ENCODE measurements around the gene SLC39A8.
A peak's percentile ranks its signal among the peaks of the same experiment; 100 is the strongest.
"Not testable (repeated sequence)": the region's sequence is repeated elsewhere in the genome, so short reads cannot be mapped to it uniquely, and the experiment has no call there.

SLC39A8 gene

GRCh38 chr4:102311912-102312311 is 33.4 kb downstream of the SLC39A8 start:
- in situ Hi-C loops (cut with HindIII; ENCODE audit: low pct_ligation_motif_present, low pct_unique_long_range_greater_than_20kb, low sequenced_read_pairs), result no loop called here

GRCh38 chr4:102311407-102311806 is 33.9 kb downstream of the SLC39A8 start:
- in situ Hi-C loops (cut with HindIII; ENCODE audit: low pct_ligation_motif_present, low pct_unique_long_range_greater_than_20kb, low sequenced_read_pairs), result no loop called here
- no peak for DNase-seq

More at GRCh38 chr4:102311912-102312311, 33.4 kb downstream of the SLC39A8 start:
- no peak for DNase-seq

GRCh38 chr4:102308032-102308799 is 37.1 kb downstream of the SLC39A8 start:
- in situ Hi-C loops (cut with HindIII; ENCODE audit: low pct_ligation_motif_present, low pct_unique_long_range_greater_than_20kb, low sequenced_read_pairs), result no loop called here
- no peak for DNase-seq

- in situ Hi-C loops (cut with HindIII; ENCODE audit: low pct_ligation_motif_present, low pct_unique_long_range_greater_than_20kb, low sequenced_read_pairs), result no loop called here
- DNase-seq, result no peak
These were observed 39.6 kb downstream of the SLC39A8 start for GRCh38 chr4:102305666-102306065.

GRCh38 chr4:102302762-102303161 is 42.5 kb downstream of the SLC39A8 start:
- DNase-seq, result no peak
- in situ Hi-C loops (cut with HindIII; ENCODE audit: low pct_ligation_motif_present, low pct_unique_long_range_greater_than_20kb, low sequenced_read_pairs), result no loop called here

- DNase-seq, result no peak
- in situ Hi-C loops (cut with HindIII; ENCODE audit: low pct_ligation_motif_present, low pct_unique_long_range_greater_than_20kb, low sequenced_read_pairs), result no loop called here
These were observed 44.1 kb downstream of the SLC39A8 start for GRCh38 chr4:102301167-102301566.

- DNase-seq, result peak; percentile 51
These were observed 45.8 kb downstream of the SLC39A8 start for GRCh38 chr4:102299354-102300107.

GRCh38 chr4:102298716-102299115 is 46.6 kb downstream of the SLC39A8 start:
- no peak for DNase-seq
- in situ Hi-C loops (cut with HindIII; ENCODE audit: low pct_ligation_motif_present, low pct_unique_long_range_greater_than_20kb, low sequenced_read_pairs), result no loop called here

More at GRCh38 chr4:102299354-102300107, 45.8 kb downstream of the SLC39A8 start:
- in situ Hi-C loops (cut with HindIII; ENCODE audit: low pct_ligation_motif_present, low pct_unique_long_range_greater_than_20kb, low sequenced_read_pairs), result no loop called here

- DNase-seq, result no peak
- in situ Hi-C loops (cut with HindIII; ENCODE audit: low pct_ligation_motif_present, low pct_unique_long_range_greater_than_20kb, low sequenced_read_pairs), result no loop called here
These were observed 50.0 kb downstream of the SLC39A8 start for GRCh38 chr4:102295153-102295862.

- in situ Hi-C loops (cut with HindIII; ENCODE audit: low pct_ligation_motif_present, low pct_unique_long_range_greater_than_20kb, low sequenced_read_pairs), result no loop called here
- no peak for DNase-seq
These were observed 56.8 kb downstream of the SLC39A8 start for GRCh38 chr4:102288497-102288896.

- in situ Hi-C loops (cut with HindIII; ENCODE audit: low pct_ligation_motif_present, low pct_unique_long_range_greater_than_20kb, low sequenced_read_pairs), result no loop called here
- DNase-seq, result no peak
These were observed 59.5 kb downstream of the SLC39A8 start for GRCh38 chr4:102285831-102286230.

GRCh38 chr4:102281171-102281839 is 64.0 kb downstream of the SLC39A8 start:
- in situ Hi-C loops (cut with HindIII; ENCODE audit: low pct_ligation_motif_present, low pct_unique_long_range_greater_than_20kb, low sequenced_read_pairs), result no loop called here
- DNase-seq, result no peak

GRCh38 chr4:102273317-102273716 is 72.0 kb downstream of the SLC39A8 start:
- DNase-seq; in situ Hi-C loops (cut with HindIII; ENCODE audit: low pct_ligation_motif_present, low pct_unique_long_range_greater_than_20kb, low sequenced_read_pairs): not testable (repeated sequence)

GRCh38 chr4:102272318-102272717 is 73.0 kb downstream of the SLC39A8 start:
- in situ Hi-C loops (cut with HindIII; ENCODE audit: low pct_ligation_motif_present, low pct_unique_long_range_greater_than_20kb, low sequenced_read_pairs), result no loop called here
- DNase-seq, result no peak

- no peak for DNase-seq
- in situ Hi-C loops (cut with HindIII; ENCODE audit: low pct_ligation_motif_present, low pct_unique_long_range_greater_than_20kb, low sequenced_read_pairs), result no loop called here
These were observed 76.9 kb downstream of the SLC39A8 start for GRCh38 chr4:102268355-102268754.

- in situ Hi-C loops (cut with HindIII; ENCODE audit: low pct_ligation_motif_present, low pct_unique_long_range_greater_than_20kb, low sequenced_read_pairs), result no loop called here
- DNase-seq, result peak; percentile 64
These were observed 82.1 kb downstream of the SLC39A8 start for GRCh38 chr4:102263024-102263787.

GRCh38 chr4:102259702-102260101 is 85.6 kb downstream of the SLC39A8 start:
- DNase-seq, result no peak
- in situ Hi-C loops (cut with HindIII; ENCODE audit: low pct_ligation_motif_present, low pct_unique_long_range_greater_than_20kb, low sequenced_read_pairs), result no loop called here

- in situ Hi-C loops (cut with HindIII; ENCODE audit: low pct_ligation_motif_present, low pct_unique_long_range_greater_than_20kb, low sequenced_read_pairs), result no loop called here
- no peak for DNase-seq
These were observed 86.2 kb downstream of the SLC39A8 start for GRCh38 chr4:102259081-102259480.
